H1 (cell line): Measurements from ENCODE around the gene BRPF1. TPM values are rescaled to one million over a fixed set of nuclear protein-coding genes. Genes with fewer than 3 reads are reported as not detected.

Experiments used
- CTCF ChIA-PET: fragments of 300-600 bp; sonication (Branson Sonifier 250); formaldehyde crosslinking; loops from one replicate; lab custom pipeline; 2021; ENCODE audit not compliant: partially characterized antibody; lab: Charles Lee
- POLR2A ChIA-PET: fragments of 300-600 bp; sonication (Branson Sonifier 250); formaldehyde crosslinking; loops from one replicate; lab custom pipeline; 2021; ENCODE audit warnings: inconsistent platforms; ENCODE audit not compliant: partially characterized antibody; lab: Charles Lee
- DNase-seq, 2 experiments: peaks; one replicate each; pipeline versions ENCODE4 v3.0.0 to v3.0.0-alpha.2; 2010 to 2022; ENCODE audit warnings: low spot score in 2 of 2, low read depth in 1 of 2, mixed read lengths in 1 of 2
- FAIRE-seq: peaks from 2 replicates; lab custom pipeline; 2011; peaks lifted over from hg19 to GRCh38; lab: Jason Lieb, UNC
- H2AFZ ChIP-seq: 2 replicates; pipeline ENCODE4 v1.8.1; 2012; ENCODE audit warnings: low read length, inconsistent platforms
- H2AK5ac ChIP-seq: 2 replicates; pipeline ENCODE4 v1.6.1; 2013; ENCODE audit warnings: low read depth, low read length
- H2BK120ac ChIP-seq: replicated peaks from 2 replicates; pipeline ENCODE3; 2013; ENCODE audit warnings: low read depth, low read length, inconsistent platforms
- H2BK12ac ChIP-seq: 2 replicates; pipeline ENCODE4 v1.6.1; 2013; ENCODE audit warnings: low read depth, low read length
- H2BK15ac ChIP-seq: 2 replicates; pipeline ENCODE4 v1.6.1; 2013; ENCODE audit warnings: low read length
- H2BK20ac ChIP-seq: 2 replicates; pipeline ENCODE4 v1.6.1; 2013; ENCODE audit warnings: low read length
- H2BK5ac ChIP-seq: 2 replicates; pipeline ENCODE4 v1.6.1; 2013; ENCODE audit warnings: low read depth, low read length
- H3K14ac ChIP-seq: 2 replicates; pipeline ENCODE4 v1.6.1; 2013; ENCODE audit warnings: inconsistent platforms; ENCODE audit not compliant: insufficient read length
- H3K18ac ChIP-seq: 2 replicates; pipeline ENCODE4 v1.6.1; 2013; ENCODE audit warnings: low read length; ENCODE audit errors: extremely low read depth
- H3K23ac ChIP-seq: 2 replicates; pipeline ENCODE4 v1.6.1; 2013; ENCODE audit warnings: inconsistent platforms; ENCODE audit not compliant: insufficient read length
- H3K23me2 ChIP-seq: 2 replicates; pipeline ENCODE4 v1.6.1; 2013; ENCODE audit warnings: low read depth, low read length
- H3K27ac ChIP-seq: 2 replicates; pipeline ENCODE4 v1.6.1; 2011; ENCODE audit warnings: low read depth, low read length, inconsistent platforms
- H3K27me3 ChIP-seq, 4 experiments: replicated peaks in 1 of 4; 1 replicate in 1 of 4; 2 replicates in 3 of 4; pipeline versions ENCODE4 v1.6.1 to v1.8.1; 2011 to 2013; ENCODE audit warnings: low read length in 3 of 4, mild to moderate bottlenecking in 3 of 4, inconsistent platforms in 2 of 4, mixed read lengths in 2 of 4, moderate library complexity in 1 of 4; ENCODE audit not compliant: control insufficient read depth in 3 of 4, insufficient read depth in 3 of 4; ENCODE audit errors: extremely low read depth in 1 of 4
- H3K36me3 ChIP-seq, 4 experiments: 2 replicates each; pipeline versions ENCODE4 v1.6.1 to v1.8.1; 2011 to 2013; ENCODE audit warnings: mild to moderate bottlenecking in 4 of 4, low read length in 3 of 4, moderate library complexity in 2 of 4, control low read depth in 1 of 4, inconsistent platforms in 1 of 4; ENCODE audit not compliant: insufficient read depth in 4 of 4, control insufficient read depth in 2 of 4
- H3K4ac ChIP-seq: replicated peaks from 2 replicates; pipeline ENCODE3; 2013; ENCODE audit warnings: low read length, low read depth, mixed read lengths, inconsistent platforms; ENCODE audit not compliant: insufficient read length
- H3K4me1 ChIP-seq, 4 experiments: replicated peaks in 1 of 4; 1 replicate in 1 of 4; 2 replicates in 3 of 4; pipeline versions ENCODE4 v1.6.1 to v1.8.1; 2011 to 2013; ENCODE audit warnings: low read length in 3 of 4, inconsistent platforms in 2 of 4, mixed read lengths in 1 of 4; ENCODE audit not compliant: insufficient read depth in 4 of 4, control insufficient read depth in 3 of 4
- H3K4me2 ChIP-seq, 2 experiments: 2 replicates each; pipeline versions ENCODE4 v1.6.1 to v1.8.1; 2011 to 2013; ENCODE audit warnings: low read depth in 2 of 2, low read length in 2 of 2, control low read depth in 1 of 2, inconsistent platforms in 1 of 2, mild to moderate bottlenecking in 1 of 2; ENCODE audit not compliant: insufficient read depth in 1 of 2
- H3K4me3 ChIP-seq, 4 experiments: fragments of 200-600, 300-600 bp in 1 of 4; sonication (generic), shearing (Covaris generic), sonication (Bioruptor Twin) in 1 of 4; 2 replicates each; pipeline versions ENCODE4 v1.5.1 to v1.8.1; 2011 to 2016; ENCODE audit warnings: low read length in 4 of 4, low read depth in 3 of 4, control low read depth in 2 of 4, inconsistent platforms in 2 of 4, mild to moderate bottlenecking in 2 of 4, mixed read lengths in 1 of 4, moderate library complexity in 1 of 4; ENCODE audit not compliant: insufficient read depth in 2 of 4; ENCODE audit errors: extremely low read depth in 1 of 4
- H3K56ac ChIP-seq: replicated peaks from 2 replicates; pipeline ENCODE3; 2013; ENCODE audit warnings: low read depth, mild to moderate bottlenecking, mixed read lengths, low read length, inconsistent platforms; ENCODE audit not compliant: insufficient read length
- H3K79me1 ChIP-seq: 2 replicates; pipeline ENCODE4 v1.6.1; 2013; ENCODE audit warnings: low read depth, low read length, control low read depth
- H3K79me2 ChIP-seq, 2 experiments: 2 replicates each; pipeline versions ENCODE4 v1.6.1 to v1.8.1; 2012 to 2013; ENCODE audit warnings: low read length in 2 of 2, mild to moderate bottlenecking in 2 of 2, inconsistent platforms in 1 of 2; ENCODE audit not compliant: insufficient read depth in 2 of 2, control insufficient read depth in 1 of 2
- H3K9ac ChIP-seq, 4 experiments: replicated peaks in 1 of 4; 1 replicate in 1 of 4; 2 replicates in 3 of 4; pipeline versions ENCODE4 v1.6.1 to v1.8.1; 2011 to 2013; ENCODE audit warnings: low read depth in 3 of 4, low read length in 3 of 4, control low read depth in 2 of 4, mild to moderate bottlenecking in 2 of 4, moderate library complexity in 2 of 4, inconsistent platforms in 1 of 4; ENCODE audit errors: extremely low read depth in 1 of 4
- H3K9me3 ChIP-seq, 2 experiments: 2 replicates each; pipeline versions ENCODE4 v1.6.1 to v1.8.1; 2012 to 2013; ENCODE audit warnings: mild to moderate bottlenecking in 2 of 2, moderate library complexity in 2 of 2, control low read depth in 1 of 2, inconsistent platforms in 1 of 2, low read depth in 1 of 2, low read length in 1 of 2, mixed read lengths in 1 of 2; ENCODE audit not compliant: insufficient read depth in 2 of 2
- H4K20me1 ChIP-seq, 2 experiments: replicated peaks in 1 of 2; 2 replicates each; pipeline versions ENCODE3 to v1.8.1; 2011 to 2013; ENCODE audit warnings: inconsistent platforms in 2 of 2, low read length in 2 of 2, mild to moderate bottlenecking in 1 of 2; ENCODE audit not compliant: insufficient read depth in 2 of 2, control insufficient read depth in 1 of 2
- H4K5ac ChIP-seq: 2 replicates; pipeline ENCODE4 v1.6.1; 2013; ENCODE audit warnings: low read length, low read depth, mixed read lengths, inconsistent platforms; ENCODE audit not compliant: insufficient read length
- H4K8ac ChIP-seq: 2 replicates; pipeline ENCODE4 v1.8.0; 2013; ENCODE audit warnings: mild to moderate bottlenecking, moderate library complexity, low read length, inconsistent platforms; ENCODE audit not compliant: insufficient read depth; ENCODE audit errors: extremely low read depth
- H4K91ac ChIP-seq: replicated peaks from 2 replicates; pipeline ENCODE3; 2013; ENCODE audit warnings: low read length, mixed read lengths, inconsistent platforms; ENCODE audit not compliant: insufficient read length
- BACH1 ChIP-seq: IDR thresholded peaks from 2 replicates; pipeline ENCODE4 v1.6.1; 2012; ENCODE audit warnings: low read length, improper control_type of control experiment
- NANOG ChIP-seq: IDR thresholded peaks from 2 replicates; pipeline ENCODE4 v1.6.1; 2011; ENCODE audit warnings: low read length, low read depth, mild to moderate bottlenecking, inconsistent platforms; ENCODE audit not compliant: insufficient read depth, poor library complexity, severe bottlenecking
- WGBS, 2 experiments: shearing (Covaris generic) in 1 of 2; methylation state at CpG; one replicate each; pipeline versions ENCODE4 v1.1.6 to v1.1.7; 2013 to 2015; ENCODE audit warnings: low lambda C conversion rate in 2 of 2, mixed read lengths in 2 of 2, inconsistent platforms in 1 of 2, low coverage in 1 of 2, missing lambda C conversion rate in 1 of 2; ENCODE audit not compliant: insufficient replicate concordance in 2 of 2, insufficient coverage in 1 of 2, insufficient read length in 1 of 2; ENCODE audit errors: extremely low coverage in 1 of 2, missing lambda C conversion rate in 1 of 2; 5-methylcytosine and 5-hydroxymethylcytosine counted together
- polyA plus RNA-seq, 7 experiments: library from polyadenylated mRNA; depleted of rRNA in 3 of 7; stranded (reverse) in 5 of 7; unstranded in 2 of 7; fragments of >200 nt in 5 of 7; fragments of 200-250 nt in 2 of 7; gene quantifications; 1 replicate in 5 of 7; 2 replicates in 1 of 7; 4 replicates in 1 of 7; pipeline versions ENCODE4 v1.2.1 to v1.2.3, GENCODE V29; 2011 to 2013; ENCODE audit warnings: missing spikeins in 2 of 7, mixed read lengths in 2 of 7
- total RNA-seq: library from RNA; stranded (reverse); fragmentation: NEBNext Ultra II Directional; extraction: Animal tissue kit (Norgen Biotek cat#: 25700); gene quantifications from 2 replicates; pipeline ENCODE4 v1.2.1, GENCODE V29; 2021
- TF ChIP-seq, protein P1 (sequence below), 3 experiments: IDR thresholded peaks; 1 replicate in 2 of 3; 2 replicates in 1 of 3; pipeline versions ENCODE4 v1.5.1 to v1.6.1; 2011; ENCODE audit warnings: low read length in 3 of 3, mild to moderate bottlenecking in 3 of 3, inconsistent platforms in 2 of 3, low read depth in 1 of 3, moderate library complexity in 1 of 3; ENCODE audit not compliant: insufficient read depth in 1 of 3; ENCODE audit errors: control extremely low read depth in 1 of 3

Gene BRPF1
- total and polyA plus RNA-seq, 2 of the 8 experiments (the other 6 are each of a cell fraction or from before 2014, with no cell fraction given) = 11.3 to 21.7 TPM

DNA sequence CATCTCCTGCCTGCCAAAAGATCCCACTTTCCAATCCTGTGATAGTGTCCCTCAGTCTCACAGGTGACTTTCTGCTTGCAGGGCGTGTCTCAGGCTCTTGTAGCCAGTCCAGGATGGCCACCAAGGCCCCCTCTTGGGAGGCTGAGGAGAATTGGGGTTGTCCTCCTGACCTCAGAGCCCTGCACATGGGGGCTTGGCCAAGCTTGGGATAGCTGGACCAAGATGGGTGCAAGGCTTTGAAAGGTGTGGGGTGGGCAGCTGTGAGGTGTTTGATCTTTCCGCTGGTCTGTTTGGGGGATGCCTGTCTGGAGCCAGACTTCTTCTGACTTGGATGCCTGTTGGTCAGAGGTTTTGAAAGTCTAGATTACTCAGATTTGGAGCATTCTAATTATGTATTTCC lies 39.9 kb upstream of the BRPF1 start:
- 95% methylated on average over 2 of the region's 2 CpGs; no CpG with 5 or more reads in 1 of the 2 experiments for WGBS, 2 experiments
- Histone ChIP-seq H3K79me1 (no peaks in the 10 kb centered on the region), H4K91ac (no peak overlapping the region), H3K14ac (no peak overlapping the region), H3K4me2 (no peak overlapping the region), H2BK20ac (no peak overlapping the region), H3K27ac (no peak overlapping the region), H4K5ac (no peak overlapping the region), H3K79me2 (no peaks in the 10 kb centered on the region), H2AFZ (no peak overlapping the region), H4K20me1 (peaks cover 0 to 2% of the 10 kb centered on the region in 2 experiments), H3K4me3 (no peak overlapping the region), H3K4me1 (no peaks in the 10 kb centered on the region), H3K56ac (no peak overlapping the region), H3K4ac (no peak overlapping the region), H3K9ac (no peak overlapping the region), H2AK5ac (no peak overlapping the region), H3K9me3 (no peaks in the 10 kb centered on the region), H3K27me3 (no peaks in the 10 kb centered on the region; a peak in 2 of 7 replicates), H3K23me2 (no peaks in the 10 kb centered on the region), H2BK120ac (no peak overlapping the region), H3K36me3 (peaks cover 8 to 19% (median 12%) of the 10 kb centered on the region in 4 experiments; a peak in 6 of 8 replicates), H2BK15ac (no peak overlapping the region), H4K8ac (no peak overlapping the region), H3K23ac (no peak overlapping the region), H3K18ac (no peak overlapping the region), H2BK5ac (no peak overlapping the region), H2BK12ac (no peak overlapping the region)
- no peak for FAIRE-seq
- CTCF ChIA-PET = interaction anchor here (1.3 to 6.9 kb wide), 3 partner anchors 36 to 188 kb away, joined by 3 to 48 read pairs (median 16); no protein-coding TSS in a partner anchor
- TF ChIP-seq, protein P1, sequence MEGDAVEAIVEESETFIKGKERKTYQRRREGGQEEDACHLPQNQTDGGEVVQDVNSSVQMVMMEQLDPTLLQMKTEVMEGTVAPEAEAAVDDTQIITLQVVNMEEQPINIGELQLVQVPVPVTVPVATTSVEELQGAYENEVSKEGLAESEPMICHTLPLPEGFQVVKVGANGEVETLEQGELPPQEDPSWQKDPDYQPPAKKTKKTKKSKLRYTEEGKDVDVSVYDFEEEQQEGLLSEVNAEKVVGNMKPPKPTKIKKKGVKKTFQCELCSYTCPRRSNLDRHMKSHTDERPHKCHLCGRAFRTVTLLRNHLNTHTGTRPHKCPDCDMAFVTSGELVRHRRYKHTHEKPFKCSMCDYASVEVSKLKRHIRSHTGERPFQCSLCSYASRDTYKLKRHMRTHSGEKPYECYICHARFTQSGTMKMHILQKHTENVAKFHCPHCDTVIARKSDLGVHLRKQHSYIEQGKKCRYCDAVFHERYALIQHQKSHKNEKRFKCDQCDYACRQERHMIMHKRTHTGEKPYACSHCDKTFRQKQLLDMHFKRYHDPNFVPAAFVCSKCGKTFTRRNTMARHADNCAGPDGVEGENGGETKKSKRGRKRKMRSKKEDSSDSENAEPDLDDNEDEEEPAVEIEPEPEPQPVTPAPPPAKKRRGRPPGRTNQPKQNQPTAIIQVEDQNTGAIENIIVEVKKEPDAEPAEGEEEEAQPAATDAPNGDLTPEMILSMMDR (IDR thresholded peaks at IDR 0.05; ENCODE audit: control extremely low read depth in 1 of 3, insufficient read depth in 1 of 3, low read depth in 1 of 3, low read length in 3 of 3) = no peak
- no peak for TF ChIP-seq BACH1
- TF ChIP-seq NANOG = no peak
- POLR2A ChIA-PET = interaction anchor here (1.3 kb wide), 1 partner anchor 10 kb away, joined by 3 read pairs; no protein-coding TSS in a partner anchor
- no peak for DNase-seq
